Calu3 (cell line): ENCODE results near the gene SCP2. TPM values are rescaled to one million over a fixed set of nuclear protein-coding genes. Genes with fewer than 3 reads are reported as not detected.

ENCODE experiments used
- BruUV-seq: library from RNA; stranded (reverse); fragments of 400-500 nt; replicated peaks from 2 replicates; lab custom pipeline; 2021; lab: Mats Ljungman, UMichigan
- CTCF ChIA-PET: fragments of 300-600 bp; sonication (Branson Sonifier 250); formaldehyde crosslinking; loops from one replicate; lab custom pipeline; 2022; ENCODE audit warnings: antibody characterized with exemption; lab: Charles Lee
- DNase-seq: peaks from one replicate; pipeline ENCODE4 v3.0.0; 2022
- H3K27ac Mint-ChIP-seq: one replicate; pipeline ENCODE4 v1.8.0; 2022; ENCODE audit warnings: mixed read lengths; ENCODE audit not compliant: unreplicated experiment
- H3K27me3 Mint-ChIP-seq: one replicate; pipeline ENCODE4 v1.8.0; 2022; ENCODE audit warnings: mixed read lengths; ENCODE audit not compliant: unreplicated experiment
- H3K36me3 Mint-ChIP-seq: one replicate; pipeline ENCODE4 v1.8.0; 2022; ENCODE audit warnings: mild to moderate bottlenecking, moderate library complexity, mixed read lengths; ENCODE audit not compliant: insufficient read depth, unreplicated experiment
- H3K4me1 Mint-ChIP-seq: one replicate; pipeline ENCODE4 v1.8.0; 2022; ENCODE audit warnings: mild to moderate bottlenecking, low read depth, mixed read lengths; ENCODE audit not compliant: unreplicated experiment
- H3K4me3 Mint-ChIP-seq: one replicate; pipeline ENCODE4 v1.8.0; 2022; ENCODE audit warnings: mild to moderate bottlenecking, low read depth, moderate library complexity, mixed read lengths; ENCODE audit not compliant: unreplicated experiment
- H3K9me3 Mint-ChIP-seq: one replicate; pipeline ENCODE4 v1.8.0; 2022; ENCODE audit warnings: low read depth, mixed read lengths; ENCODE audit not compliant: unreplicated experiment
- CTCF ChIP-seq: fragments of 200-600 bp; IDR thresholded peaks from one replicate; pipeline ENCODE4 v1.8.0; 2022; ENCODE audit warnings: antibody characterized with exemption; ENCODE audit not compliant: unreplicated experiment
- intact Hi-C: fragments of 100-400 bp; cut with micrococcal nuclease; formaldehyde crosslinking; loops from one replicate; pipeline ENCODE4 v1.10.0; 2022; ENCODE audit not compliant: unreplicated experiment
- total RNA-seq: library from RNA; stranded (reverse); gene quantifications from 2 replicates; pipeline ENCODE4 v1.2.3, GENCODE V29; 2022

The SCP2 gene
- total RNA-seq, 1 experiment from 2014 or later = 91.1 TPM

- peaks cover 13% of the 10 kb centered on the region for H3K27me3 Mint-ChIP-seq
- no peak for DNase-seq
Observed at GRCh38 chr1:53091841-53092645, 165.0 kb downstream of the SCP2 start.

DNA sequence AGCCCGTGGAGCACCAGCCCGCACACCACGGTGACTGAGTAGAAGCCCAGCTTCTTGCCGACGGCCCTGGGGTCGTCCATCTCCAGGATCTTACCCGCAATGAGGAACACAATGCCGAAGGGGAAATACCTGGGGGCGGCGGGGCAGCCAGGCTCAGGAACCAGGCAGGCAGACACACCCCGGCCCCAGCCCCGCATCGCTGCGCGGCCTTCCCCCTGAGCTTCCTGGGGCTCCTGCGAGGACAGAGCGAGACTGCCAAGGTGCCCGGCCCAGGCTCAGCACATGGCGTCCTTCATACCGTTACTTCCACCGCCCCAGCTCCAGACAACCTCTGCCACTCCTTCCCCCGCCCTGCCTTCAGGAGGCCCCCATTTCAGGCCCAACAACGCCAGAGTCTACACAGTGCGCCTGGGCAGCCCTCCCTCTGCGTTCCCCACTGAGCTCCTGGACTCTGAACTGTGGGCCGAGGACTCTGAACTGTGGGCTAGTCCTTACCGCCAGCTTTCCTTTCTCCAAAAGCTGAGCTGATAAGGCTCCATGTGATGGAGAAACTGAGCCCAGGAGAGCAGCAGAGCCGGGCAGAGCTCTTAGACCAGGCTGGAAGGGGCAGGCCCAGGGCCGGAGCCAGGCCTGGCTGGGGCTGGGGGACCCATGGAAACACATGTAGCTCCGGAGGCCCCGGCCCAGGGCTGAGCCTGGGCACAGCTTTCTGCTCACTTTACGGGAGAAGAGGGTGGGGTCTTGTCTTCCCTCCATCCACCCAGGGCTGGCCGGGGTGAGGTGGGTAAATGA is 165.8 kb downstream of the SCP2 start:
- TF ChIP-seq CTCF = no peak
- Mint-ChIP-seq H3K27me3 (peaks cover 13% of the 10 kb centered on the region), H3K4me1 (no peaks in the 10 kb centered on the region), H3K9me3 (no peaks in the 10 kb centered on the region), H3K36me3 (peaks cover 5% of the 10 kb centered on the region), H3K4me3 (no peak overlapping the region), H3K27ac (no peak overlapping the region)
- DNase-seq = no peak
- BruUV-seq = no TSS peak
- CTCF ChIA-PET = interaction anchor here (0.5 kb wide), 1 partner anchor 80 kb away, joined by 3 read pairs; no protein-coding TSS in a partner anchor
- intact Hi-C loops = no loop called here

More at GRCh38 chr1:53091841-53092645, 165.0 kb downstream of the SCP2 start:
- TF ChIP-seq CTCF = no peak
- no peak overlapping the region for H3K27ac Mint-ChIP-seq
- H3K36me3 Mint-ChIP-seq = peaks cover 5% of the 10 kb centered on the region
- intact Hi-C loops = no loop called here
- no TSS peak for BruUV-seq
- H3K4me3 Mint-ChIP-seq = no peak overlapping the region
- H3K4me1 Mint-ChIP-seq = no peaks in the 10 kb centered on the region
- CTCF ChIA-PET = no interaction called here
- no peaks in the 10 kb centered on the region for H3K9me3 Mint-ChIP-seq

DNA sequence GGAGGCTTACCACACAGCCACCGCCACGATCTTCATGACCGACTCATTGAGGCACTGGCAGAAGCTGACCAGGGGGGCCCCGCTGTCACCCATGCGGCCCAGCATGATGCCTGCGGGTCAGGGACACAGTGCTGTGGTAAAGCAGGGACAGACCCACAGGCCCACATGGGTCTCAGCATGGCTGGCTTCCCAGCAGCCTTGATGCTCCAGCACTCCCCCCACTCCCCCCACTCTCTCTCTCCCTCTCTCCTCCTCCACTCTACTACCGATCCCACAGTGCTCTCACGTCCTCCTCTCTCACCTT is 166.3 kb downstream of the SCP2 start:
- H3K27ac Mint-ChIP-seq = no peak overlapping the region

More for the DNA sequence above, 166.3 kb downstream of the SCP2 start:
- Mint-ChIP-seq H3K4me3 (no peak overlapping the region), H3K9me3 (no peaks in the 10 kb centered on the region), H3K4me1 (no peaks in the 10 kb centered on the region), H3K27me3 (peaks cover 13% of the 10 kb centered on the region), H3K36me3 (peaks cover 5% of the 10 kb centered on the region)
- CTCF ChIA-PET = interaction anchor here (0.5 kb wide), 1 partner anchor 80 kb away, joined by 3 read pairs; no protein-coding TSS in a partner anchor
- no TSS peak for BruUV-seq
- DNase-seq = no peak
- intact Hi-C loops = no loop called here
- TF ChIP-seq CTCF = no peak
